ENCODE data around the gene MCCC1.
"Not testable (repeated sequence)": the region's sequence is repeated elsewhere in the genome, so short reads cannot be mapped to it uniquely, and the experiment has no call there.

Gene MCCC1

GRCh38 chr3:183120538-183121215 lies 21.4 kb upstream of the MCCC1 start:
- no peak overlapping the region for H3K9ac ChIP-seq (ENCODE audit: low read depth, low read length)
- no peaks in the 10 kb centered on the region for H3K36me3 ChIP-seq (ENCODE audit: control insufficient read depth, insufficient read depth, low read length)
- peaks cover 11% of the 10 kb centered on the region for H3K27me3 ChIP-seq (ENCODE audit: control insufficient read depth, insufficient read depth, low read length)
- peaks cover 3% of the 10 kb centered on the region for H3K4me1 ChIP-seq (ENCODE audit: control insufficient read depth, insufficient read depth, low read length)
- H3K9me3 ChIP-seq (ENCODE audit: control insufficient read depth, insufficient read depth, low read length), result no peaks in the 10 kb centered on the region
- no peak overlapping the region for H3K4me3 ChIP-seq (ENCODE audit: low read depth, low read length)

- Histone ChIP-seq H3K4me1 (ENCODE audit: control insufficient read depth, insufficient read depth, low read length) (peaks cover 15% of the 10 kb centered on the region), H3K36me3 (ENCODE audit: control insufficient read depth, insufficient read depth, low read length) (no peaks in the 10 kb centered on the region), H3K27me3 (ENCODE audit: control insufficient read depth, insufficient read depth, low read length) (peaks cover 11% of the 10 kb centered on the region), H3K9ac (ENCODE audit: low read depth, low read length) (no peak overlapping the region), H3K4me3 (ENCODE audit: low read depth, low read length) (no peak overlapping the region), H3K9me3 (ENCODE audit: control insufficient read depth, insufficient read depth, low read length) (no peaks in the 10 kb centered on the region)
Measured at GRCh38 chr3:183117056-183117455, 17.8 kb upstream of the MCCC1 start.

GRCh38 chr3:183116025-183116614 lies 16.8 kb upstream of the MCCC1 start:
- peaks cover 11% of the 10 kb centered on the region for H3K27me3 ChIP-seq (ENCODE audit: control insufficient read depth, insufficient read depth, low read length)
- no peaks in the 10 kb centered on the region for H3K9me3 ChIP-seq (ENCODE audit: control insufficient read depth, insufficient read depth, low read length)
- H3K4me3 ChIP-seq (ENCODE audit: low read depth, low read length), result peak overlapping the region; percentile 83
- H3K9ac ChIP-seq (ENCODE audit: low read depth, low read length), result peak overlapping the region; percentile 60
- no peaks in the 10 kb centered on the region for H3K36me3 ChIP-seq (ENCODE audit: control insufficient read depth, insufficient read depth, low read length)
- peaks cover 15% of the 10 kb centered on the region for H3K4me1 ChIP-seq (ENCODE audit: control insufficient read depth, insufficient read depth, low read length)

DNA sequence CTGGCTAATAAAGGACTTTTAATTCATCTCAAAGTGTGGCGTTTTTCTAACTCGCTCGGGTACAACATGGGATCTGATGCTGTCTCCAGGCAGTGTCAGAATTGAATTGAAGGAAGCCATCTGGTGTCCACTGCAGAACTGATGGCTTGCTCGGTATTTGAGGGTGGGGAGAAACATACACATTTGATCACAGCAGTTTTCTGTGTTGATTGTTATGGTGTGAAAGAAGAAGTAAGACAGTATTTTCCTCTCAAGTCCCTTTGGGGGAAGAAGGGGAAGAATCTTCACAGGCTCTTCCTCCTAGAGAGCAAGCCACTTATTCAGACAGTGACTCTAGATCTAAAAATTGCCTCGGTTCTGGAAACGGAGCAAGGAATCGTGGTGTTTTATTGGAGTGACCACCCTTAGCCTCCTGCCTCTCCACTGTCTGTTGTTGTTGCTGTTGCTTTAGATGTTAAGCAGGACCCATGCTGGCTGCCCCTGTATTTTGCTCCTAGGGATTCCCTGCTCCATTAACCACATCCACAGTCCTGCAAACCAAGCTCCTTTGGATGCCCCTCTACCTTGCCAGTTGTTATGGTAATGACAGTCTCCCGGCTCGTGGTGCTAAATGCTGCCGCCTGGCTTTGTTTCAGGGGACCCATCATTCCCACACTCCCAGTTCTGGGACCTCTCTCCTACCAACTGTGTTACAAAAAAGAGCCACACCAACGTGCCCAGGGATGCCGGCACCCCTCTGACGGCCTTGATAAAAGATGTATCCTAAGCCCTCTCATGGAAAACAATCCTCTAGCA lies 15.3 kb upstream of the MCCC1 start:
- Histone ChIP-seq H3K27me3 (ENCODE audit: control insufficient read depth, insufficient read depth, low read length) (peaks cover 11% of the 10 kb centered on the region), H3K36me3 (ENCODE audit: control insufficient read depth, insufficient read depth, low read length) (no peaks in the 10 kb centered on the region), H3K9ac (ENCODE audit: low read depth, low read length) (no peak overlapping the region), H3K4me3 (ENCODE audit: low read depth, low read length) (peak overlapping the region; percentile 35), H3K9me3 (ENCODE audit: control insufficient read depth, insufficient read depth, low read length) (no peaks in the 10 kb centered on the region), H3K4me1 (ENCODE audit: control insufficient read depth, insufficient read depth, low read length) (peaks cover 15% of the 10 kb centered on the region)

GRCh38 chr3:183109847-183110246 lies 10.6 kb upstream of the MCCC1 start:
- H3K9ac ChIP-seq (ENCODE audit: low read depth, low read length); H3K36me3 ChIP-seq (ENCODE audit: control insufficient read depth, insufficient read depth, low read length); H3K4me1 ChIP-seq (ENCODE audit: control insufficient read depth, insufficient read depth, low read length); H3K4me3 ChIP-seq (ENCODE audit: low read depth, low read length); H3K9me3 ChIP-seq (ENCODE audit: control insufficient read depth, insufficient read depth, low read length); H3K27me3 ChIP-seq (ENCODE audit: control insufficient read depth, insufficient read depth, low read length): not testable (repeated sequence)

GRCh38 chr3:183108470-183108869 lies 9.2 kb upstream of the MCCC1 start:
- Histone ChIP-seq H3K4me1 (ENCODE audit: control insufficient read depth, insufficient read depth, low read length) (no peaks in the 10 kb centered on the region), H3K9me3 (ENCODE audit: control insufficient read depth, insufficient read depth, low read length) (no peaks in the 10 kb centered on the region), H3K27me3 (ENCODE audit: control insufficient read depth, insufficient read depth, low read length) (no peaks in the 10 kb centered on the region), H3K4me3 (ENCODE audit: low read depth, low read length) (no peak overlapping the region), H3K9ac (ENCODE audit: low read depth, low read length) (no peak overlapping the region), H3K36me3 (ENCODE audit: control insufficient read depth, insufficient read depth, low read length) (no peaks in the 10 kb centered on the region)

- no peak overlapping the region for H3K9ac ChIP-seq (ENCODE audit: low read depth, low read length)
- H3K9me3 ChIP-seq (ENCODE audit: control insufficient read depth, insufficient read depth, low read length), result no peaks in the 10 kb centered on the region
- no peaks in the 10 kb centered on the region for H3K27me3 ChIP-seq (ENCODE audit: control insufficient read depth, insufficient read depth, low read length)
- no peak overlapping the region for H3K4me3 ChIP-seq (ENCODE audit: low read depth, low read length)
- H3K4me1 ChIP-seq (ENCODE audit: control insufficient read depth, insufficient read depth, low read length), result no peaks in the 10 kb centered on the region
- H3K36me3 ChIP-seq (ENCODE audit: control insufficient read depth, insufficient read depth, low read length), result no peaks in the 10 kb centered on the region
Measured at GRCh38 chr3:183108001-183108449, 8.7 kb upstream of the MCCC1 start.

- not testable (repeated sequence) for H3K4me1 ChIP-seq (ENCODE audit: control insufficient read depth, insufficient read depth, low read length); H3K9me3 ChIP-seq (ENCODE audit: control insufficient read depth, insufficient read depth, low read length); H3K4me3 ChIP-seq (ENCODE audit: low read depth, low read length)
Measured at GRCh38 chr3:183107372-183107771, 8.1 kb upstream of the MCCC1 start.

GRCh38 chr3:183106635-183107034 lies 7.3 kb upstream of the MCCC1 start:
- Histone ChIP-seq H3K9ac (ENCODE audit: low read depth, low read length) (no peak overlapping the region), H3K4me3 (ENCODE audit: low read depth, low read length) (no peak overlapping the region), H3K9me3 (ENCODE audit: control insufficient read depth, insufficient read depth, low read length) (no peaks in the 10 kb centered on the region), H3K4me1 (ENCODE audit: control insufficient read depth, insufficient read depth, low read length) (no peaks in the 10 kb centered on the region), H3K36me3 (ENCODE audit: control insufficient read depth, insufficient read depth, low read length) (no peaks in the 10 kb centered on the region), H3K27me3 (ENCODE audit: control insufficient read depth, insufficient read depth, low read length) (no peaks in the 10 kb centered on the region)

More at GRCh38 chr3:183107372-183107771, 8.1 kb upstream of the MCCC1 start:
- H3K9ac ChIP-seq (ENCODE audit: low read depth, low read length); H3K36me3 ChIP-seq (ENCODE audit: control insufficient read depth, insufficient read depth, low read length); H3K27me3 ChIP-seq (ENCODE audit: control insufficient read depth, insufficient read depth, low read length): not testable (repeated sequence)

DNA sequence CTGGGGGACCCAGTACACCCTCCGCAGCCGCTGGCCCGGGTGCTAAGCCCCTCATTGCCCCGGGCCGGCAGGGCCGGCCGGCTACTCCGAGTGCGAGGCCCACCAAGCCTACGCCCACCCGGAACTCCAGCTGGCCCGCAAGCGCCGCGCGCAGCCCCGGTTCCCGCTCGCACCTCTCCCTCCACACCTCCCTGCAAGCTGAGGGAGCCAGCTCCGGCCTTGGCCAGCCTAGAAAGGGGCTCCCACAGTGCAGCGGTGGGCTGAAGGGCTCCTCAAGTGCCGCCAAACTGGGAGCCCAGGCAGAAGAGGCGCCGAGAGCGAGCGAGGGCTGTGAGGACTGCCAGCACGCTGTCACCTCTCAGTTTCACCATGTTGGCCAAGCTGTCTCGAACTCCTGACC lies 4.7 kb upstream of the MCCC1 start:
- H3K36me3 ChIP-seq (ENCODE audit: control insufficient read depth, insufficient read depth, low read length); H3K9ac ChIP-seq (ENCODE audit: low read depth, low read length); H3K4me3 ChIP-seq (ENCODE audit: low read depth, low read length): not testable (repeated sequence)

GRCh38 chr3:183101040-183101439 lies 1.7 kb upstream of the MCCC1 start:
- not testable (repeated sequence) for H3K4me1 ChIP-seq (ENCODE audit: control insufficient read depth, insufficient read depth, low read length); H3K4me3 ChIP-seq (ENCODE audit: low read depth, low read length); H3K9me3 ChIP-seq (ENCODE audit: control insufficient read depth, insufficient read depth, low read length); H3K36me3 ChIP-seq (ENCODE audit: control insufficient read depth, insufficient read depth, low read length); H3K9ac ChIP-seq (ENCODE audit: low read depth, low read length); H3K27me3 ChIP-seq (ENCODE audit: control insufficient read depth, insufficient read depth, low read length)

More for the DNA sequence above, 4.7 kb upstream of the MCCC1 start:
- H3K4me1 ChIP-seq (ENCODE audit: control insufficient read depth, insufficient read depth, low read length); H3K27me3 ChIP-seq (ENCODE audit: control insufficient read depth, insufficient read depth, low read length); H3K9me3 ChIP-seq (ENCODE audit: control insufficient read depth, insufficient read depth, low read length): not testable (repeated sequence)

DNA sequence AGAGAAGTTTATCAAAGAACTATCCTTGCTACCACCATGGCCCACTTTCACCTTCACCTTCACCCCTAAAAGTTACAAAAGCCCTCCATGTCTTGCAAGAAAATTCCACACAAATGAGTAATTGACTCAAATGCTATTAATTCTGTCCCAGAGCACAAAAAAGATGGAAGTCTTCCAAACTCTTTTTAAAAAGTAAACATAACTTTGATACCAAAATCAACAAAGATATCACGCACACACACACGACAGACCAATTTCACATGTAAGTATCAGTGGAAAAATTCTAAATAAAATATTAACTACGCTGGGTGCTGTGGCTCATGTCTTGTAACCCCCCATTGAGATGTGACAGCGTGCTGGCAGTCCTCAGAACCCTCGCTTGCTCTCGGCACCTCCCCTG lies 1.1 kb upstream of the MCCC1 start:
- Histone ChIP-seq H3K4me1 (ENCODE audit: control insufficient read depth, insufficient read depth, low read length) (peaks cover 7% of the 10 kb centered on the region), H3K36me3 (ENCODE audit: control insufficient read depth, insufficient read depth, low read length) (no peaks in the 10 kb centered on the region), H3K4me3 (ENCODE audit: low read depth, low read length) (no peak overlapping the region), H3K9me3 (ENCODE audit: control insufficient read depth, insufficient read depth, low read length) (no peaks in the 10 kb centered on the region), H3K9ac (ENCODE audit: low read depth, low read length) (no peak overlapping the region), H3K27me3 (ENCODE audit: control insufficient read depth, insufficient read depth, low read length) (no peaks in the 10 kb centered on the region)

Data from iPS-15b (cell line).